Measurements from ENCODE around the gene FPR2.

The FPR2 gene

DNA sequence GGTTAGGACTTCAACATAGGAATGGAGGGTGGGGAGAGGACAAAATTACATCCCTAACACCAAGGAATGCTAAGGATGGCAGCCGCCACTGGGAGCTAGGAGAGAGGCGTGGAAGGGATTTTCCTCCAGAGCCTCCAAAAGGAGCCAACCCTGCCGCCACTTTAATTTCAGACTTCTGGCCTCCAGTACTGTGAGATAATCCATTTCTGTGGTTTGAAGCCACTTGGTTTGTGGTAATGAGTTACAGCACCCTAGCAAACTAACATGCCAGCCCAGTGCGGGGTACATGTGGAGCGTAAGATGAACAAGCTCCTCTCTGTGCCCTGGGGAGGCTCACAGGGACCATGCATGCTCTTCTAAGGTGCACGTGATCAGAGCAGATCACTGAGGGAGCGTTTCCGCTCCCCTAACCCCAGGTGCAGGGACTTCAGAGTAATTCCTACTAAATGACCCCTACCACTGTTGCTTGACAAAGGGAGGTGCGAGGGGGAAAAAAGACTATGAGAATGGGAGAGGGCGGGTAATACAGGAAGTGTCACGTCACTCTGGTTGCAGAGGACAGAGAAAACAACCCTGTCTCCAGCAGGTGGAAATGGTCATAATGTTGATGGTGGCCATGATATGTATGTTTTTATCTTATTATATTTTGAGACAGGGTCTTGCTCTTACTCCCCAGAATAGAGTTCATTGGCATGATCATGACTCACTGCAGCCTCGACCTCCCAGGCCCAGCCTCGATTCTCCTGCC, 21.3 kb upstream of the FPR2 start:
- DNase-seq (ENCODE audit: extremely low read depth, low read depth): no peak
- no peak for TF ChIP-seq CTCF (IDR thresholded peaks at IDR 0.05; ENCODE audit: low read depth, low read length, missing control alignments)
- no peak overlapping the region for H3K4me3 ChIP-seq (replicated peaks; ENCODE audit: low read depth, low read length)

- TF ChIP-seq CTCF (IDR thresholded peaks at IDR 0.05; ENCODE audit: low read depth, low read length, missing control alignments): no peak
- no peak overlapping the region for H3K4me3 ChIP-seq (replicated peaks; ENCODE audit: low read depth, low read length)
- DNase-seq (ENCODE audit: extremely low read depth, low read depth): no peak
Measured at GRCh38 chr19:51740356-51740755, 20.6 kb upstream of the FPR2 start.

GRCh38 chr19:51742789-51743188, 18.2 kb upstream of the FPR2 start:
- H3K4me3 ChIP-seq (replicated peaks; ENCODE audit: low read depth, low read length): no peak overlapping the region
- no peak for TF ChIP-seq CTCF (IDR thresholded peaks at IDR 0.05; ENCODE audit: low read depth, low read length, missing control alignments)
- no peak for DNase-seq (ENCODE audit: extremely low read depth, low read depth)

DNA sequence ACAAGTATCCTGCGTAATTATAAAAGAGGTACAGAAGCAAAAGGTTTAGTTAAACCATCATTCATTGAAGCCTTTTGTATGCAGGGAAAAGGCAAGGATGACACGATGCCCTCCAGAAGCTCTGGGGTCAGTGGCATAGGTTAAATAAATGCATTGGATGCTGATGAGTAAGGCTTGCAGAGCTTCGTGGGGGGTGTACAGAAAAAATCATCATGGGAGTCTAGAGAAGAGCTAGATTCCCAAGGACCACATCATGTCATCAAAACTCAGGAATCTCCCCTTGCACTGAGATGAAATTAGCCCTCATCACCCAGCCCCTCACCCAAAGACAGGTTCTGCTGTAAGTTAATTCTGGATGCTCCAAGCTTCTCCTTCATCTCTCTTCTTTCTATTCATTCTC, 17.6 kb upstream of the FPR2 start:
- no peak overlapping the region for H3K4me3 ChIP-seq (replicated peaks; ENCODE audit: low read depth, low read length)
- DNase-seq (ENCODE audit: extremely low read depth, low read depth): no peak
- TF ChIP-seq CTCF (IDR thresholded peaks at IDR 0.05; ENCODE audit: low read depth, low read length, missing control alignments): no peak

DNA sequence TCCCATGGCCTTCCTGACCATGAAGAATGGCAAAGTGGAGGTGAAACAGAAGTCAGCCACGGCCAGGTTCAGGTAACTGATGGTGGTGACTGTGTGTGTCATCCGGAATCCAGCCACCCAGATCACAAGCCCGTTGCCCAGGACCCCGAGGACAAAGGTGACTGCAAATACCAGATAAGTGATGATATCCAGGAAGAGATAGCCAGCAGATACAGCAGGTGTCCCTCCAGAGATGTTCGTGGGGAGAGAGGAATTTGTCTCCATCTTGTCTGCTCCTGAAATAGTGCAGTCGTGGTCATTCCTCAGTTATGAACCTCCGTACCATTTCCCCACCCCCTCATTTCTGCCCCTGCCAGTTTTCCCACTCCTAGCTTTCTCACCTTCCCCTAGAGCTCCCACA, 14.2 kb upstream of the FPR2 start:
- DNase-seq (ENCODE audit: extremely low read depth, low read depth): no peak
- no peak overlapping the region for H3K4me3 ChIP-seq (replicated peaks; ENCODE audit: low read depth, low read length)
- TF ChIP-seq CTCF (IDR thresholded peaks at IDR 0.05; ENCODE audit: low read depth, low read length, missing control alignments): no peak

DNA sequence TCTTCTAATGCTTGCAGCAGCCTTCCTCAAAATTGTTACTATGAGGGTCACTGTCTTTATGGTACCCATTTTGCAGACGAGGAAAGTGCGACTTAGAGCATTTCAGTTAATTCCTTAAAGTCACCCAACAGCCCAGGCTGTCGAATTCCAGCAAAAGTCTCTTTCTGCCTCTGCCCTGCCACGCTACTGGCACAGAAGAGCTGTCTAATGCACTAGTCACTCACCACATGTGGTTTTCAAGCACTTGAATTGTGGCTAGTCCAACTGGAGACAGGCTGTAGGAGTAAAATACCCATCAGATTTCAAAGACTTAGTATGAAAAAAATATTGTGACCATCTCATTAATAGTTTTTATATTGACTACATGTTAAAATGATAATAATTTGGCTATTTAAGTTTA, 11.0 kb upstream of the FPR2 start:
- no peak overlapping the region for H3K4me3 ChIP-seq (replicated peaks; ENCODE audit: low read depth, low read length)
- TF ChIP-seq CTCF (IDR thresholded peaks at IDR 0.05; ENCODE audit: low read depth, low read length, missing control alignments): no peak
- no peak for DNase-seq (ENCODE audit: extremely low read depth, low read depth)
